Measurements from ENCODE around the gene ATP6V0E1. TPM values are rescaled to one million over a fixed set of nuclear protein-coding genes. Genes with fewer than 3 reads are reported as not detected.

The ATP6V0E1 gene
- total and polyA plus RNA-seq, 2 of the 4 experiments (the other 2 are of a cell fraction) = 258 to 277 TPM

DNA sequence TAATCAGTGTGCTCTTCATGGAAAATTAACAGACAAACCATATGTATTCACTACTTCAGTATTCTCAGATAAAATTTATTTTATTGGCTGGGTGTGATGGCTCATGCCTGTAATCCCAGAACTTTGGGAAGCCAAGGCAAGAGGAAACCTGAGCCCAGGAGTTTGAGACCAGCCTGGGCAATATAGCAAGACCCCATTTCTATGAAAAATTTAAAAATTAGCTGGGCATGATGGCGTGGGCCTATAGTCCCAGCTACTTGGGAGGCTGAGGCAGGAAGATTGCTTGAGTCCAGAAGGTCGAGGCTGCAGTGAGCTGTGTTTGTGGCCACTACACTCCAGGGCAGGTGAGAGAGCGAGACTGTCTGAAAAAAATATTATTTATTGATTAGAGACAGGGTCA is 49.2 kb downstream of the ATP6V0E1 start:
- dilution Hi-C loops (cut with HindIII; ENCODE audit: low sequenced_read_pairs, unreplicated experiment) = no loop called here
- peaks cover 21% of the 10 kb centered on the region; the same call in 1 of the 2 replicates for H4K20me1 ChIP-seq (ENCODE audit: insufficient read depth, low read length)

More for the DNA sequence above, 49.2 kb downstream of the ATP6V0E1 start:
- Histone ChIP-seq H2AK5ac (ENCODE audit: low read depth, low read length) (no peak overlapping the region), H3K79me1 (ENCODE audit: low read depth in 1 of 2, low read length in 2 of 2) (peaks cover 39 to 58% of the 10 kb centered on the region in 2 experiments), H3K9me3 (ENCODE audit: control insufficient read depth, insufficient read depth, low read length) (no peaks in the 10 kb centered on the region), H2BK20ac (ENCODE audit: low read depth, low read length) (no peak overlapping the region), H3K4me1 (ENCODE audit: control insufficient read depth, insufficient read depth, low read length) (peaks cover 21% of the 10 kb centered on the region), H3K18ac (ENCODE audit: low read depth, low read length) (no peak overlapping the region), H3K56ac (ENCODE audit: extremely low read depth, insufficient read depth, low read length) (no peak overlapping the region), H3K23ac (ENCODE audit: low read depth, low read length) (no peak overlapping the region), H3K27ac (ENCODE audit: insufficient read depth, low read length) (no peak overlapping the region), H3K27me3 (ENCODE audit: control insufficient read depth, insufficient read depth, low read length) (no peaks in the 10 kb centered on the region), H3K4me3 (ENCODE audit: insufficient read depth, low read depth, low read length) (no peak overlapping the region), H2BK15ac (ENCODE audit: low read depth, low read length) (no peak overlapping the region), H4K8ac (ENCODE audit: low read depth in 2 of 2, low read length in 2 of 2) (no peak overlapping the region), H3K36me3 (ENCODE audit: control insufficient read depth, insufficient read depth, low read length) (peaks cover 17% of the 10 kb centered on the region), H3K9me1 (ENCODE audit: insufficient read depth, low read length) (peaks cover 26% of the 10 kb centered on the region), H2BK120ac (ENCODE audit: low read depth, low read length) (no peak overlapping the region), H4K5ac (ENCODE audit: low read depth, low read length) (no peak overlapping the region), H3K4me2 (ENCODE audit: low read depth, low read length) (no peak overlapping the region), H3K4ac (ENCODE audit: low read depth, low read length) (no peak overlapping the region), H4K91ac (ENCODE audit: insufficient read depth, low read depth, low read length) (no peak overlapping the region), H3K9ac (ENCODE audit: low read depth, low read length) (no peak overlapping the region), H3K14ac (replicated peaks; ENCODE audit: low read depth, low read length) (no peak overlapping the region), H2AK9ac (replicated peaks; ENCODE audit: low read depth, low read length, poor library complexity) (no peak overlapping the region), H2AFZ (replicated peaks; ENCODE audit: low read length, poor library complexity) (no peak overlapping the region), H2BK5ac (ENCODE audit: low read depth, low read length, poor library complexity, severe bottlenecking) (no peak overlapping the region)
- no TSS peak for BruUV-seq (replicated peaks)
- ChIA-PET CTCF (no interaction called here), POLR2A (ENCODE audit: unreplicated experiment) (no interaction called here)
- intact Hi-C loops (cut with micrococcal nuclease) = no loop called here
- 100% methylated on average over 1 of the region's 3 CpGs; no CpG with 5 or more reads in 1 of the 2 experiments for WGBS, 2 experiments (ENCODE audit: extremely low coverage in 2 of 2, insufficient read length in 1 of 2)
- no peak for TF ChIP-seq RCOR1 (IDR thresholded peaks at IDR 0.05; ENCODE audit: insufficient replicate concordance, low read length)
- TF ChIP-seq NFE2L2 (IDR thresholded peaks at IDR 0.05; ENCODE audit: low read depth, low read length) = no peak
- TF ChIP-seq CHD1 (IDR thresholded peaks at IDR 0.05; ENCODE audit: low read depth, low read length) = no peak
- TF ChIP-seq CEBPB (IDR thresholded peaks at IDR 0.05; ENCODE audit: low read depth, low read length) = no peak
- TF ChIP-seq MXI1 (IDR thresholded peaks at IDR 0.05; ENCODE audit: borderline replicate concordance, low read depth, low read length) = no peak
- TF ChIP-seq, protein P1, sequence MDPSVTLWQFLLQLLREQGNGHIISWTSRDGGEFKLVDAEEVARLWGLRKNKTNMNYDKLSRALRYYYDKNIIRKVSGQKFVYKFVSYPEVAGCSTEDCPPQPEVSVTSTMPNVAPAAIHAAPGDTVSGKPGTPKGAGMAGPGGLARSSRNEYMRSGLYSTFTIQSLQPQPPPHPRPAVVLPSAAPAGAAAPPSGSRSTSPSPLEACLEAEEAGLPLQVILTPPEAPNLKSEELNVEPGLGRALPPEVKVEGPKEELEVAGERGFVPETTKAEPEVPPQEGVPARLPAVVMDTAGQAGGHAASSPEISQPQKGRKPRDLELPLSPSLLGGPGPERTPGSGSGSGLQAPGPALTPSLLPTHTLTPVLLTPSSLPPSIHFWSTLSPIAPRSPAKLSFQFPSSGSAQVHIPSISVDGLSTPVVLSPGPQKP (IDR thresholded peaks at IDR 0.05; ENCODE audit: borderline replicate concordance, low read depth, low read length) = no peak
- TF ChIP-seq MAFK (IDR thresholded peaks at IDR 0.05; ENCODE audit: low read depth, low read length) = no peak
- no peak for TF ChIP-seq POLR2A (IDR thresholded peaks at IDR 0.05; ENCODE audit: low read depth, low read length)
- no peak for TF ChIP-seq USF2 (IDR thresholded peaks at IDR 0.05; ENCODE audit: low read depth, low read length)
- no peak for TF ChIP-seq RFX5 (IDR thresholded peaks at IDR 0.05; ENCODE audit: low read depth, low read length)
- no peak for TF ChIP-seq CTCF (conservative IDR thresholded peaks at IDR 0.05; ENCODE audit: low read depth, low read length)
- no peak for TF ChIP-seq SMC3 (IDR thresholded peaks at IDR 0.05; ENCODE audit: low read depth, low read length)
- no peak for TF ChIP-seq MAZ (IDR thresholded peaks at IDR 0.05; ENCODE audit: borderline replicate concordance, low read depth, low read length)
- no peak for TF ChIP-seq FOS (IDR thresholded peaks at IDR 0.05; ENCODE audit: low read depth, low read length)
- no peak for TF ChIP-seq RAD21 (IDR thresholded peaks at IDR 0.05; ENCODE audit: low read length)
- TF ChIP-seq BHLHE40 (IDR thresholded peaks at IDR 0.05; ENCODE audit: low read depth, low read length) = no peak
- no peak for ATAC-seq (ENCODE audit: low read depth)
- in situ Hi-C loops (cut with MboI; ENCODE audit: low sequenced_read_pairs) = no loop called here
- no peak for DNase-seq
